GM12874 (cell line): ENCODE data around the gene ZCRB1.

Experiments
- CTCF ChIP-seq: IDR thresholded peaks from 2 replicates; pipeline ENCODE4 v1.5.1; 2011; ENCODE audit warnings: low read depth, mild to moderate bottlenecking, control low read depth, low read length, moderate library complexity; ENCODE audit not compliant: insufficient read depth

ZCRB1 gene

GRCh38 chr12:42283739-42284138, 42.2 kb downstream of the ZCRB1 start:
- TF ChIP-seq CTCF, result no peak

- TF ChIP-seq CTCF, result no peak
These were observed 43.6 kb downstream of the ZCRB1 start for GRCh38 chr12:42282294-42282693.

- TF ChIP-seq CTCF, result no peak
These were observed 44.0 kb downstream of the ZCRB1 start for GRCh38 chr12:42281844-42282243.

GRCh38 chr12:42281278-42281677, 44.6 kb downstream of the ZCRB1 start:
- no peak for TF ChIP-seq CTCF

- TF ChIP-seq CTCF, result no peak
These were observed 47.8 kb downstream of the ZCRB1 start for GRCh38 chr12:42278128-42278510.

- TF ChIP-seq CTCF, result no peak
These were observed 48.3 kb downstream of the ZCRB1 start for GRCh38 chr12:42277396-42278127.

GRCh38 chr12:42275499-42275898, 50.4 kb downstream of the ZCRB1 start:
- no peak for TF ChIP-seq CTCF
